HG03060 (cell line): ENCODE data around the gene CDKAL1.
A peak's percentile ranks its signal among the peaks of the same experiment; 100 is the strongest.
"Not testable (repeated sequence)": the region's sequence is repeated elsewhere in the genome, so short reads cannot be mapped to it uniquely, and the experiment has no call there.

Experiments used
- ATAC-seq: cut with Tn5 transposase; IDR thresholded peaks from one replicate; pipeline ENCODE4 v1.9.1; 2021; ENCODE audit warnings: low read depth, moderate number of reproducible peaks; ENCODE audit not compliant: unreplicated experiment

The CDKAL1 gene

GRCh38 chr6:20702366-20702765 is 168.1 kb downstream of the CDKAL1 start:
- ATAC-seq: no peak

- no peak for ATAC-seq
These were observed 168.8 kb downstream of the CDKAL1 start for GRCh38 chr6:20703049-20703448.

- no peak for ATAC-seq
These were observed 170.2 kb downstream of the CDKAL1 start for GRCh38 chr6:20704325-20705025.

- ATAC-seq: no peak
These were observed 171.5 kb downstream of the CDKAL1 start for GRCh38 chr6:20705741-20706140.

GRCh38 chr6:20706238-20706938 is 172.1 kb downstream of the CDKAL1 start:
- ATAC-seq: no peak

GRCh38 chr6:20706939-20707485 is 172.8 kb downstream of the CDKAL1 start:
- no peak for ATAC-seq

GRCh38 chr6:20707870-20708269 is 173.6 kb downstream of the CDKAL1 start:
- ATAC-seq: no peak

- peak; percentile 61 for ATAC-seq
These were observed 174.3 kb downstream of the CDKAL1 start for GRCh38 chr6:20708367-20709124.

GRCh38 chr6:20709451-20709850 is 175.2 kb downstream of the CDKAL1 start:
- ATAC-seq: no peak

- ATAC-seq: no peak
These were observed 176.1 kb downstream of the CDKAL1 start for GRCh38 chr6:20710341-20710740.

- no peak for ATAC-seq
These were observed 177.3 kb downstream of the CDKAL1 start for GRCh38 chr6:20711518-20711917.

- no peak for ATAC-seq
These were observed 177.8 kb downstream of the CDKAL1 start for GRCh38 chr6:20712011-20712410.

GRCh38 chr6:20715135-20715806 is 181.0 kb downstream of the CDKAL1 start:
- ATAC-seq: no peak

- peak; percentile 75 for ATAC-seq
These were observed 182.6 kb downstream of the CDKAL1 start for GRCh38 chr6:20716865-20717264.

GRCh38 chr6:20717743-20718142 is 183.5 kb downstream of the CDKAL1 start:
- ATAC-seq: no peak

- no peak for ATAC-seq
These were observed 184.7 kb downstream of the CDKAL1 start for GRCh38 chr6:20718705-20719653.

- no peak for ATAC-seq
These were observed 185.7 kb downstream of the CDKAL1 start for GRCh38 chr6:20719980-20720379.

GRCh38 chr6:20721121-20721520 is 186.9 kb downstream of the CDKAL1 start:
- not testable (repeated sequence) for ATAC-seq

- no peak for ATAC-seq
These were observed 188.2 kb downstream of the CDKAL1 start for GRCh38 chr6:20722455-20722854.
